CD4-positive, alpha-beta T cell treated with Interferon gamma for 1 hour (primary cell): ENCODE results near the gene SEC14L1.
"Not testable (repeated sequence)": the region's sequence is repeated elsewhere in the genome, so short reads cannot be mapped to it uniquely, and the experiment has no call there.

Experiments
- DNase-seq: peaks from one replicate; pipeline ENCODE4 v3.0.0-alpha.2; 2020

The SEC14L1 gene

GRCh38 chr17:77142689-77143088 is 1.9 kb downstream of the SEC14L1 start:
- no peak for DNase-seq

GRCh38 chr17:77143306-77143705 is 2.5 kb downstream of the SEC14L1 start:
- no peak for DNase-seq

GRCh38 chr17:77144227-77144626 is 3.5 kb downstream of the SEC14L1 start:
- DNase-seq = no peak

- no peak for DNase-seq
These were observed 4.4 kb downstream of the SEC14L1 start for GRCh38 chr17:77145224-77145611.

GRCh38 chr17:77145612-77146245 is 5.0 kb downstream of the SEC14L1 start:
- DNase-seq = no peak

GRCh38 chr17:77146246-77146632 is 5.5 kb downstream of the SEC14L1 start:
- DNase-seq = no peak

GRCh38 chr17:77146882-77147281 is 6.1 kb downstream of the SEC14L1 start:
- DNase-seq = peak; percentile 8

GRCh38 chr17:77147357-77147801 is 6.6 kb downstream of the SEC14L1 start:
- no peak for DNase-seq

- no peak for DNase-seq
These were observed 7.5 kb downstream of the SEC14L1 start for GRCh38 chr17:77148077-77148939.

GRCh38 chr17:77148940-77149510 is 8.3 kb downstream of the SEC14L1 start:
- DNase-seq = no peak

GRCh38 chr17:77150196-77150595 is 9.4 kb downstream of the SEC14L1 start:
- DNase-seq = no peak

- no peak for DNase-seq
These were observed 10.4 kb downstream of the SEC14L1 start for GRCh38 chr17:77151186-77151585.

GRCh38 chr17:77152056-77152455 is 11.3 kb downstream of the SEC14L1 start:
- not testable (repeated sequence) for DNase-seq

GRCh38 chr17:77153472-77153871 is 12.7 kb downstream of the SEC14L1 start:
- DNase-seq = no peak

GRCh38 chr17:77153999-77154586 is 13.3 kb downstream of the SEC14L1 start:
- DNase-seq = no peak

- no peak for DNase-seq
These were observed 14.4 kb downstream of the SEC14L1 start for GRCh38 chr17:77155125-77155524.

- DNase-seq = not testable (repeated sequence)
These were observed 17.0 kb downstream of the SEC14L1 start for GRCh38 chr17:77157766-77158165.

- no peak for DNase-seq
These were observed 19.5 kb downstream of the SEC14L1 start for GRCh38 chr17:77160091-77160874.

- DNase-seq = no peak
These were observed 20.2 kb downstream of the SEC14L1 start for GRCh38 chr17:77160875-77161530.

- DNase-seq = no peak
These were observed 21.2 kb downstream of the SEC14L1 start for GRCh38 chr17:77161953-77162352.

- DNase-seq = no peak
These were observed 22.2 kb downstream of the SEC14L1 start for GRCh38 chr17:77163001-77163400.
